GM12865 (cell line): Measurements from ENCODE around the gene SRC.

ENCODE experiments used
- DNase-seq: peaks from one replicate; pipeline ENCODE4 v3.0.0; 2010; ENCODE audit warnings: low read depth
- H3K4me3 ChIP-seq: 2 replicates; pipeline ENCODE4 v1.5.1; 2011; ENCODE audit warnings: mild to moderate bottlenecking, low read depth, low read length, control low read depth
- TF ChIP-seq, protein P1 (sequence below): IDR thresholded peaks from 2 replicates; pipeline ENCODE4 v1.5.1; 2011; ENCODE audit warnings: low read length, control low read depth, low read depth, inconsistent platforms; ENCODE audit not compliant: insufficient read depth; ENCODE audit errors: missing control alignments

SRC gene

GRCh38 chr20:37435607-37436006, 89.7 kb downstream of the SRC start:
- no peak for DNase-seq
- TF ChIP-seq, protein P1, sequence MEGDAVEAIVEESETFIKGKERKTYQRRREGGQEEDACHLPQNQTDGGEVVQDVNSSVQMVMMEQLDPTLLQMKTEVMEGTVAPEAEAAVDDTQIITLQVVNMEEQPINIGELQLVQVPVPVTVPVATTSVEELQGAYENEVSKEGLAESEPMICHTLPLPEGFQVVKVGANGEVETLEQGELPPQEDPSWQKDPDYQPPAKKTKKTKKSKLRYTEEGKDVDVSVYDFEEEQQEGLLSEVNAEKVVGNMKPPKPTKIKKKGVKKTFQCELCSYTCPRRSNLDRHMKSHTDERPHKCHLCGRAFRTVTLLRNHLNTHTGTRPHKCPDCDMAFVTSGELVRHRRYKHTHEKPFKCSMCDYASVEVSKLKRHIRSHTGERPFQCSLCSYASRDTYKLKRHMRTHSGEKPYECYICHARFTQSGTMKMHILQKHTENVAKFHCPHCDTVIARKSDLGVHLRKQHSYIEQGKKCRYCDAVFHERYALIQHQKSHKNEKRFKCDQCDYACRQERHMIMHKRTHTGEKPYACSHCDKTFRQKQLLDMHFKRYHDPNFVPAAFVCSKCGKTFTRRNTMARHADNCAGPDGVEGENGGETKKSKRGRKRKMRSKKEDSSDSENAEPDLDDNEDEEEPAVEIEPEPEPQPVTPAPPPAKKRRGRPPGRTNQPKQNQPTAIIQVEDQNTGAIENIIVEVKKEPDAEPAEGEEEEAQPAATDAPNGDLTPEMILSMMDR: no peak
- H3K4me3 ChIP-seq: no peak overlapping the region

DNA sequence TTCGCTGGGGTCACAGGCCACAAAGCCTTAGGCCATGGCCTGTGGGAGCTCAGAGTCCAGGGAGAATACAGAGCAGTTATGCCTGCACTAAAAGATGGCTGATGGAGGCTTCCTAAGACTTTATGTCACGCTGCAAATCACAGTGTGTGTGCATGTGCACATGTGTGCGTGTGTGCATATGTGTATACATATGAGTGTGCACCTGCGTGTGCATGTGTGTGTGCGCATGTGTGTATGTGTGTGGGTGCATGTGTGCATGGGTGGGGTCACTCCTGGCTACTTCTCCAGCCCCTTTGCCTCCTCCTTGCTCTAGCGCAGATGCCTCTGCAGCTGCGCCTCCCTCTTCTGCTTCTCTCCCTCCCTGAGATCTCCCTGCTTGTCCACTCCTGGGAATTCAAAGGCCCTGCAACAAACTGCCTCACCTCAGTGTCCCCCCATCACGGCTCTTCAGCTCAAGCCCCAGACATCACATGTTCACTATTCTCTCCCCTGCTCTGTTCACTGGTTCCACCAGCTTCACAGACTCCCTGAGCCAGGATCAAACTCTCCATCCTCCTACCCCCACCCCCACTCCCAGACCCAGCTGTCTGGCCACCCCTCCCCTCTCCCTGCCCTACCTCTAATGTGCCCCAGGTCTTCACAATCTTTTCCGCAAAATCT, 90.7 kb downstream of the SRC start:
- DNase-seq: no peak
- TF ChIP-seq, protein P1: no peak
- no peak overlapping the region for H3K4me3 ChIP-seq

- DNase-seq: no peak
- TF ChIP-seq, protein P1: no peak
- H3K4me3 ChIP-seq: no peak overlapping the region
Measured at GRCh38 chr20:37437676-37438075, 91.7 kb downstream of the SRC start.

- no peak overlapping the region for H3K4me3 ChIP-seq
- TF ChIP-seq, protein P1: no peak
- no peak for DNase-seq
Measured at GRCh38 chr20:37438464-37439222, 92.7 kb downstream of the SRC start.

- TF ChIP-seq, protein P1: no peak
- no peak overlapping the region for H3K4me3 ChIP-seq
- no peak for DNase-seq
Measured at GRCh38 chr20:37439223-37439933, 93.4 kb downstream of the SRC start.

GRCh38 chr20:37441023-37441422, 95.1 kb downstream of the SRC start:
- no peak overlapping the region for H3K4me3 ChIP-seq
- DNase-seq: no peak

More at GRCh38 chr20:37441023-37441422, 95.1 kb downstream of the SRC start:
- TF ChIP-seq, protein P1: no peak
